Right atrium auricular region (tissue), 2 donors: ENCODE measurements around the gene ZBTB18. TPM values are rescaled to one million over a fixed set of nuclear protein-coding genes. Genes with fewer than 3 reads are reported as not detected.

Experiments
- DNase-seq: peaks from one replicate; pipeline ENCODE4 v3.0.0-alpha.2; 2019; ENCODE audit warnings: low spot score
- H3K27ac ChIP-seq, 2 donors: fragments of 200-600 bp; sonication (generic); 1 replicate in 1 of 2; 2 replicates in 1 of 2; pipeline ENCODE4 v1.5.1; 2016 to 2019
- H3K27me3 ChIP-seq, 2 donors: fragments of 200-600 bp; sonication (generic); one replicate each; pipeline versions ENCODE4 v1.5.1 to v1.6.0; 2017 to 2019
- H3K36me3 ChIP-seq: fragments of 200-600 bp; sonication (generic); one replicate; pipeline ENCODE4 v1.5.1; 2016
- H3K4me1 ChIP-seq, 2 donors: fragments of 200-600 bp; sonication (generic); one replicate each; pipeline versions ENCODE4 v1.5.1 to v1.6.0; 2017 to 2019
- H3K4me3 ChIP-seq, 2 donors: fragments of 200-600 bp; sonication (generic); 1 replicate in 1 of 2; 2 replicates in 1 of 2; pipeline ENCODE4 v1.5.1; 2017 to 2019; ENCODE audit warnings: mild to moderate bottlenecking in 1 of 2, moderate library complexity in 1 of 2
- H3K9me3 ChIP-seq, 2 donors: fragments of 200-600 bp; sonication (generic); one replicate each; pipeline ENCODE4 v1.5.1; 2019
- CTCF ChIP-seq, 2 donors: fragments of 200-600 bp; sonication (generic); IDR thresholded peaks; one replicate each; pipeline ENCODE4 v1.5.1; 2019; ENCODE audit warnings: antibody characterized with exemption in 2 of 2
- total RNA-seq, 2 donors: library from RNA; depleted of rRNA; stranded (reverse); fragments of >200 nt; gene quantifications; one replicate each; pipeline ENCODE4 v1.1.0, GENCODE V29; 2016

Gene ZBTB18
- total RNA-seq, 2 donors from 2014 or later, result 14.9 to 19.7 TPM

- no peak overlapping the region for H3K4me3 ChIP-seq
- H3K36me3 ChIP-seq, result peaks cover 15% of the 10 kb centered on the region
- no peak for DNase-seq
- H3K27me3 ChIP-seq, result no peaks in the 10 kb centered on the region
- H3K4me1 ChIP-seq, result peaks cover 0 to 25% of the 10 kb centered on the region in 2 donors
- H3K9me3 ChIP-seq, result no peaks in the 10 kb centered on the region
- TF ChIP-seq CTCF (IDR thresholded peaks at IDR 0.05), result no peak
- H3K27ac ChIP-seq, result peak overlapping the region; percentile 50 to 74
These were observed 1.7 kb downstream of the ZBTB18 start for GRCh38 chr1:244052728-244053312.

DNA sequence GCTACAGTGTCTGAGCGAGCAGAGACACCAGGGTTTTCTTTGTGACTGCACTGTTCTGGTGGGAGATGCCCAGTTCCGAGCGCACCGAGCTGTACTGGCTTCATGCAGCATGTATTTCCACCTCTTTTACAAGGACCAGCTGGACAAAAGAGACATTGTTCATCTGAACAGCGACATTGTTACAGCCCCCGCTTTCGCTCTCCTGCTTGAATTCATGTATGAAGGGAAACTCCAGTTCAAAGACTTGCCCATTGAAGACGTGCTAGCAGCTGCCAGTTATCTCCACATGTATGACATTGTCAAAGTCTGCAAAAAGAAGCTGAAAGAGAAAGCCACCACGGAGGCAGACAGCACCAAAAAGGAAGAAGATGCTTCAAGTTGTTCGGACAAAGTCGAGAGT is 2.7 kb downstream of the ZBTB18 start:
- DNase-seq, result no peak
- TF ChIP-seq CTCF (IDR thresholded peaks at IDR 0.05), result no peak
- Histone ChIP-seq H3K4me1 (peaks cover 0 to 25% of the 10 kb centered on the region in 2 donors), H3K27ac (no peak overlapping the region), H3K27me3 (no peaks in the 10 kb centered on the region), H3K9me3 (no peaks in the 10 kb centered on the region), H3K36me3 (peaks cover 15% of the 10 kb centered on the region), H3K4me3 (no peak overlapping the region)

- Histone ChIP-seq H3K9me3 (no peaks in the 10 kb centered on the region), H3K4me1 (peaks cover 0 to 25% of the 10 kb centered on the region in 2 donors), H3K27ac (no peak overlapping the region), H3K27me3 (no peaks in the 10 kb centered on the region), H3K36me3 (peaks cover 15% of the 10 kb centered on the region), H3K4me3 (no peak overlapping the region)
- DNase-seq, result no peak
- no peak for TF ChIP-seq CTCF (IDR thresholded peaks at IDR 0.05)
These were observed 3.3 kb downstream of the ZBTB18 start for GRCh38 chr1:244054247-244054923.

GRCh38 chr1:244054924-244055263 is 3.8 kb downstream of the ZBTB18 start:
- Histone ChIP-seq H3K4me3 (no peak overlapping the region), H3K27me3 (no peaks in the 10 kb centered on the region), H3K9me3 (no peaks in the 10 kb centered on the region), H3K36me3 (peaks cover 15% of the 10 kb centered on the region), H3K27ac (no peak overlapping the region), H3K4me1 (peaks cover 0 to 25% of the 10 kb centered on the region in 2 donors)
- TF ChIP-seq CTCF (IDR thresholded peaks at IDR 0.05), result no peak
- no peak for DNase-seq

DNA sequence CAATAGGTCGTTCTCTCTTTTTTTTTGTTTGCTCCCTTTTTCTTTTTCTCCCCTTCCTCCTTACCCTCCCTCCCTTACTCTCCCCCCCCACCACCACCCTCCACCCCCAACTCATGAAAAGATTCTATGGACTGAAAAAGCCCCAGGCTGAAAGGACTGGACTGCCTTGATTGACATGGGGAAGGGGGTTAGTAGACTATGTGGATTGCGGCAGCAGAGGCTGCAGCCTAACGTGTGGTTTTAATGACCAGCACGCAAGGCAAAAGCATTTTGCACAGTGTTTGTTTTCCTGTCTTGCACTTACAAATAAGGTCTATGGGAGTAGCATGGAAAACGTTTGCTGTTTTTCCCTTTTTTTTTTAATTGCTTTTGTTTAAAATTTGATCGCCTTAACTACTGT is 5.5 kb downstream of the ZBTB18 start:
- Histone ChIP-seq H3K27ac (no peak overlapping the region), H3K27me3 (no peaks in the 10 kb centered on the region), H3K4me1 (peaks cover 0 to 9% of the 10 kb centered on the region in 2 donors), H3K4me3 (no peak overlapping the region), H3K36me3 (peaks cover 15% of the 10 kb centered on the region), H3K9me3 (no peaks in the 10 kb centered on the region)
- DNase-seq, result no peak
- no peak for TF ChIP-seq CTCF (IDR thresholded peaks at IDR 0.05)
